ENCODE data around the gene HOXD12.

DNA sequence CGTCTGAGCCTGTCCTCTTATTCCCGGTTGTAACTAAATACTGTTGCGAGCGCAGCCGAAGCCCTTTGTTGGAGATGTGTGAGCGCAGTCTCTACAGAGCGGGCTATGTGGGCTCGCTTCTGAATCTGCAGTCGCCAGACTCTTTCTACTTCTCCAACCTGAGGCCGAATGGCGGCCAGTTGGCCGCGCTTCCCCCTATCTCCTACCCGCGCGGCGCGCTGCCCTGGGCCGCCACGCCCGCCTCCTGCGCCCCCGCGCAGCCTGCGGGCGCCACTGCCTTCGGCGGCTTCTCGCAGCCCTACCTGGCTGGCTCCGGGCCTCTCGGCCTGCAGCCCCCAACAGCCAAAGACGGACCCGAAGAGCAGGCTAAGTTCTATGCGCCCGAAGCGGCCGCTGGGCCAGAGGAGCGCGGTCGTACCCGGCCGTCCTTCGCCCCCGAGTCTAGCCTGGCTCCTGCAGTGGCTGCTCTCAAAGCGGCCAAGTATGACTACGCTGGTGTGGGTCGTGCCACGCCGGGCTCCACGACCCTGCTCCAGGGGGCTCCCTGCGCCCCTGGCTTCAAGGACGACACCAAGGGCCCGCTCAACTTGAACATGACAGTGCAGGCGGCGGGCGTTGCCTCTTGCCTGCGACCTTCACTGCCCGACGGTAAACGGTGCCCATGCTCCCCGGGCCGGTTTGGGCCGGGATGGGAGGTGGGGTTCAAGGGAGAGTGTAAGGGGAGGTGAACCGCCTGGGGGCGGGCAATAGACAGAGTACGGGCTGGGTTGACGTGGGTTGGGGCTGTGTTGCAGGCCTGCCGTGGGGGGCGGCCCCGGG is at the start of gene HOXD12:
- TF ChIP-seq CTCF (IDR thresholded peaks at IDR 0.05) (no peak), POLR2AphosphoS5 (IDR thresholded peaks at IDR 0.05) (no peak)

Measured in gastroesophageal sphincter (tissue), 3 donors.